Ascending aorta (tissue), 2 donors: ENCODE measurements around the gene LRSAM1. TPM values are rescaled to one million over a fixed set of nuclear protein-coding genes. Genes with fewer than 3 reads are reported as not detected.

Source experiments
- DNase-seq, 2 donors: peaks; one replicate each; pipeline ENCODE4 v3.0.0-alpha.2; 2019; ENCODE audit warnings: low spot score in 2 of 2
- H3K27ac ChIP-seq, 2 donors: fragments of 200-600 bp; sonication (generic); one replicate each; pipeline ENCODE4 v1.5.1; 2016 to 2017; ENCODE audit warnings: mild to moderate bottlenecking in 1 of 2
- H3K27me3 ChIP-seq: fragments of 200-600 bp; sonication (generic); one replicate; pipeline ENCODE4 v1.5.1; 2017
- H3K36me3 ChIP-seq, 2 donors: fragments of 200-600 bp; sonication (generic); one replicate each; pipeline ENCODE4 v1.5.1; 2016
- H3K4me1 ChIP-seq, 2 donors: fragments of 200-600 bp; sonication (generic); one replicate each; pipeline ENCODE4 v1.5.1; 2016 to 2017; ENCODE audit warnings: mild to moderate bottlenecking in 1 of 2
- H3K4me3 ChIP-seq, 2 donors: fragments of 200-600 bp; sonication (generic); one replicate each; pipeline ENCODE4 v1.5.1; 2016 to 2017; ENCODE audit warnings: mild to moderate bottlenecking in 1 of 2
- H3K9me3 ChIP-seq, 2 donors: fragments of 200-600 bp; sonication (generic); one replicate each; pipeline ENCODE4 v1.5.1; 2016
- intact Hi-C: fragments of 100-400 bp; cut with DNase I; formaldehyde crosslinking; loops from one replicate; pipeline ENCODE4 v1.15.1; 2023
- total RNA-seq: library from RNA; depleted of rRNA; stranded (reverse); fragments of >200 nt; gene quantifications from one replicate; pipeline ENCODE4 v1.1.0, GENCODE V29; 2016
- TF ChIP-seq, protein P1 (sequence below), 3 experiments: fragments of 200-600 bp in 2 of 3; fragments of 450-650 bp in 1 of 3; sonication (generic) in 2 of 3; IDR thresholded peaks; one replicate each; pipeline ENCODE4 v1.5.1; 2016 to 2019; ENCODE audit warnings: antibody characterized with exemption in 3 of 3, mild to moderate bottlenecking in 1 of 3, moderate library complexity in 1 of 3

Gene LRSAM1
- total RNA-seq, 1 donor from 2014 or later: 22.8 TPM

DNA sequence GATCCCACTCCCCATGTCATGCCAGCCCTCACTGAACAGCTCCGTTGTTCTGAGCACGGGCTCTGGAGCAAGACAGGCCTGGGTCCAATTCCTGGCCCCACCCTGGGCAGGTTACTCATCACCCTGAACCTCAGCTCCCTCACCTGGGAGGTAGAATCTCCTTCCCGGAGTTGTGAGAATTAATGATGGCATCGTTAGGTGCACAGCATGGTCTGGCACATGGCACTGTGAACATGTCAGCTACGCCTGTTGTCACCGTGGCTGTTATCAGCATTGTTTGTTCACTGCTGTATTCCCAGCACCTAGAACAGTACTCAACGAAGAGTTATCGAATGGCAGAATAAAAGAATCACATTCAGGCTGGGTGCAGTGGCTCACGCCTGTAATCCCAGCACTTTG lies 43.0 kb downstream of the LRSAM1 start:
- peak overlapping the region; percentile 84 to 86 for H3K27ac ChIP-seq

DNA sequence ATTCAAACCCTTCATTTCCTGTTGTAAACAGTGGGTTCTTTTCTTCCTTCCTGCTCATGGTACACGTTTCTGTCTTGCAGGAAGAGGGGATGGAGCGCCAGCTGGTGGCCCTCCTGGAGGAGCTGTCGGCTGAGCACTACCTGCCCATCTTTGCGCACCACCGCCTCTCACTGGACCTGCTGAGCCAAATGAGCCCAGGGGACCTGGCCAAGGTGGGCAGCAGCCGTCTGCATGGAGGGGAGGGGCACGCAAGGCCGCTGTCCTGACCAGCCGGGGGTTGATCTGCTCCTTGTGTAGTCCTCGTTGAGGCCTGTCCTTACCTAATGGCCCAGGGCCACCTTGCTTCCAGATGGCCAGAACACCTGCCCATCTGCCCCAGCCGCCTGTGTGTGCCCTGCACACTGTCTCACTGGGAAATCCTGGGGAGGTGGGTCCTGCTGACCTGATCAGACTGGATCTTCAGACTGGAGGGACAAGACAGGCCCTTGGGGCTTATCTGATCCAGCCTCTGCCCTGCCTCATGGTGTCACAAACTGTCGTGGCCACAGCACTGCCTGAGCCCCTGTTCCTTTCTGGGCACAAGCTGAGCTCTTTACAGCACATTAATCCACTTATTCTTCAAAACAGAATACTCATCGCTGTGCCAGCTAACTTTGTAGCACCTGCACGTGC lies 44.7 kb downstream of the LRSAM1 start:
- intact Hi-C loops: no loop called here
- Histone ChIP-seq H3K27ac (peak overlapping the region; percentile 84 to 86), H3K36me3 (peaks cover 44 to 67% of the 10 kb centered on the region in 2 donors)

More for the DNA sequence above, 43.0 kb downstream of the LRSAM1 start:
- Histone ChIP-seq H3K4me1 (peaks cover 7 to 14% of the 10 kb centered on the region in 2 donors), H3K36me3 (peaks cover 50 to 75% of the 10 kb centered on the region in 2 donors), H3K9me3 (no peaks in the 10 kb centered on the region), H3K27me3 (no peaks in the 10 kb centered on the region), H3K4me3 (no peak overlapping the region)
- TF ChIP-seq, protein P1, sequence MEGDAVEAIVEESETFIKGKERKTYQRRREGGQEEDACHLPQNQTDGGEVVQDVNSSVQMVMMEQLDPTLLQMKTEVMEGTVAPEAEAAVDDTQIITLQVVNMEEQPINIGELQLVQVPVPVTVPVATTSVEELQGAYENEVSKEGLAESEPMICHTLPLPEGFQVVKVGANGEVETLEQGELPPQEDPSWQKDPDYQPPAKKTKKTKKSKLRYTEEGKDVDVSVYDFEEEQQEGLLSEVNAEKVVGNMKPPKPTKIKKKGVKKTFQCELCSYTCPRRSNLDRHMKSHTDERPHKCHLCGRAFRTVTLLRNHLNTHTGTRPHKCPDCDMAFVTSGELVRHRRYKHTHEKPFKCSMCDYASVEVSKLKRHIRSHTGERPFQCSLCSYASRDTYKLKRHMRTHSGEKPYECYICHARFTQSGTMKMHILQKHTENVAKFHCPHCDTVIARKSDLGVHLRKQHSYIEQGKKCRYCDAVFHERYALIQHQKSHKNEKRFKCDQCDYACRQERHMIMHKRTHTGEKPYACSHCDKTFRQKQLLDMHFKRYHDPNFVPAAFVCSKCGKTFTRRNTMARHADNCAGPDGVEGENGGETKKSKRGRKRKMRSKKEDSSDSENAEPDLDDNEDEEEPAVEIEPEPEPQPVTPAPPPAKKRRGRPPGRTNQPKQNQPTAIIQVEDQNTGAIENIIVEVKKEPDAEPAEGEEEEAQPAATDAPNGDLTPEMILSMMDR (IDR thresholded peaks at IDR 0.05): no peak
- intact Hi-C loops: no loop called here
- no peak for DNase-seq

DNA sequence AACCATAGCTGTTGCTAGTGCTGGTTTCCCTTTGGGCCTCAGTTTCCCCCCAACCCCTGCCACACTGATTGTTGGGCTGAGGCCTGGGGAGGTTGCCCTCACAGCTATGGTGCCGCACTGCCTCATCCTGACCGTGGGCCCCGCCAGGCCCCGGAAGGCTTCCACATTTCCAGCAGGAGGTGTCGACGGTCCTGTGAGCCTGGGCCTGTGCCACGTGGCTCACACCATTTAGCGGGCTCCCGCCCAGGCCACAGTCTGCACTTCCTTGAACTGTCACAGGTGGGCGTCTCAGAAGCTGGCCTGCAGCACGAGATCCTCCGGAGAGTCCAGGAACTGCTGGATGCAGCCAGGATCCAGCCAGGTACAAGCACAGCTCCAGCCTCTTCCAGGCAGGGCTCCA lies 45.7 kb downstream of the LRSAM1 start:
- Histone ChIP-seq H3K27me3 (no peaks in the 10 kb centered on the region), H3K9me3 (no peaks in the 10 kb centered on the region), H3K27ac (peak overlapping the region; percentile 18 to 84), H3K4me1 (peaks cover 7 to 14% of the 10 kb centered on the region in 2 donors), H3K36me3 (peaks cover 38 to 67% of the 10 kb centered on the region in 2 donors), H3K4me3 (no peak overlapping the region)
- TF ChIP-seq, protein P1 (IDR thresholded peaks at IDR 0.05): no peak
- intact Hi-C loops: no loop called here
- no peak for DNase-seq

More for the DNA sequence above, 44.7 kb downstream of the LRSAM1 start:
- Histone ChIP-seq H3K27me3 (no peaks in the 10 kb centered on the region), H3K4me1 (peaks cover 7 to 14% of the 10 kb centered on the region in 2 donors), H3K4me3 (peak overlapping the region in 1 of 2 donors; percentile 31), H3K9me3 (no peaks in the 10 kb centered on the region)
- TF ChIP-seq, protein P1 (IDR thresholded peaks at IDR 0.05): no peak
- no peak for DNase-seq

DNA sequence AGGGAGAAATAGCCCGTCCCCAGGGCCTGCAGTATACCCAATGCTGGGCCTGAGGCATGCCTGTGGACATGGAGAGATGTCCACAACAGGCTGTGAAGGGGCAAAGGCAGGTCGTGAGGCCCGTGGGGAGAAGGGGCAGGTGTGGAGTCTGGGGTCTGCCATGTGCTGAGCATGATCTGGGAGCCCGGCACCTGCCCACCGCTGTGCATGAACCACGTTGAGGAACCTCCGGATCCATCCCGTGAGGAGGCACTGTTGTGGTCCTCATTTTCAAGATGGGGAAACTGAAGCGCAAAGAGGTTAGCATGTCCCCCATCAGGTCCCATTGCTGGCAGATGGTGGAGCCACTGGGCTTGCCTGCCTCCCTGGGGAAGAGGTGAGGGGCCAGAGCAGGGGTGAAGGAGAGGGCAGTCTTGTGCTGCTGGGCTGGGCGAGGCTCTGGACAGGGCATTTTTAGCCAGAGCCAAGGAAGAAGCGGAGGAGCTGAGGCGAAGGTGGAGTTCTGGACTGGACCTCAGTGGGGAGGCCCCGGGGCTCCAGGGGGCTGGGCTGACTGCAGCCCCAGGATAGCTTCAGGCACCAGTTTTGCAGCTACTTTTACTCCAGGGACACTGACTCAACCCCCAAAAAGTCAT lies 46.5 kb downstream of the LRSAM1 start:
- Histone ChIP-seq H3K27me3 (no peaks in the 10 kb centered on the region), H3K27ac (peak overlapping the region in 1 of 2 donors; percentile 18), H3K36me3 (peaks cover 30 to 61% of the 10 kb centered on the region in 2 donors), H3K9me3 (no peaks in the 10 kb centered on the region), H3K4me3 (no peak overlapping the region), H3K4me1 (peaks cover 7 to 14% of the 10 kb centered on the region in 2 donors)
- TF ChIP-seq, protein P1 (IDR thresholded peaks at IDR 0.05): no peak
- intact Hi-C loops: no loop called here
- DNase-seq: no peak

DNA sequence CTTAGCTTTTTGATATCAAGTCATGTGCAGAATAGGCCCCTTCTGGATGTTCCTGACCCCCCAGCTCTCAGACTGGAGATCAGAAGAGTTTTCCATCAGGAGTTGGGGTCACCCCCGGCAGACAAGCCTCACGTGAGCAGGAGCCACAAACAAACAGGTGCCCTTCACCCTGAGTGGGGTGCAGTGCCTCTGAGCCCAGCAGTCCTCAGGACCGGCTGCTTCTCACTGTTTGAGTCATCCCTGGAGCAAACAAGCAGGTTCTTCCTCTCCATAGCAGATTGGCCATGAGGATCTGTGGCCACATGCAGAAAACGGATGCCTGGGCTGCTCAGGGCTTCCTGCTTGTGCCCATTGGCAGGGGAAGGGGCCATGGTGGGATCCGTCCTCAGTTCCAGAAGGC lies 47.0 kb downstream of the LRSAM1 start:
- H3K27ac ChIP-seq: no peak overlapping the region
- peaks cover 7 to 14% of the 10 kb centered on the region in 2 donors for H3K4me1 ChIP-seq
- intact Hi-C loops: no loop called here
- TF ChIP-seq, protein P1 (IDR thresholded peaks at IDR 0.05): no peak
- no peak for DNase-seq
- peaks cover 25 to 61% of the 10 kb centered on the region in 2 donors for H3K36me3 ChIP-seq
- no peak overlapping the region for H3K4me3 ChIP-seq
- H3K27me3 ChIP-seq: no peaks in the 10 kb centered on the region
- H3K9me3 ChIP-seq: no peaks in the 10 kb centered on the region
